Activated naive CD4-positive, alpha-beta T cell treated with anti-CD3 and anti-CD28 coated beads, Interleukin-2, amount 10 ng/mL, durations not matched to agents 7 days and 5 days (primary cell): ENCODE data around the gene CDK13.
"Not testable (repeated sequence)": the region's sequence is repeated elsewhere in the genome, so short reads cannot be mapped to it uniquely, and the experiment has no call there.

ENCODE experiments used
- CTCF ChIA-PET: fragments of 350-600 bp; sonication (Branson Sonifier 250); formaldehyde crosslinking; loops from one replicate; lab custom pipeline; 2021; ENCODE audit warnings: antibody characterized with exemption; lab: Charles Lee
- DNase-seq: peaks from one replicate; pipeline ENCODE4 v3.0.0-alpha.2; 2020
- H3K27ac Mint-ChIP-seq: one replicate; pipeline ENCODE4 v1.8.0; 2021; ENCODE audit warnings: mild to moderate bottlenecking, moderate library complexity, mixed read lengths
- H3K27me3 Mint-ChIP-seq: one replicate; pipeline ENCODE4 v1.8.0; 2021; ENCODE audit warnings: mild to moderate bottlenecking, mixed read lengths
- H3K36me3 Mint-ChIP-seq: one replicate; pipeline ENCODE4 v1.8.0; 2021; ENCODE audit warnings: mixed read lengths
- H3K4me1 Mint-ChIP-seq: one replicate; pipeline ENCODE4 v1.8.0; 2021; ENCODE audit warnings: mixed read lengths
- H3K4me3 Mint-ChIP-seq: one replicate; pipeline ENCODE4 v1.8.0; 2021; ENCODE audit warnings: mild to moderate bottlenecking, moderate library complexity, mixed read lengths
- H3K9me3 Mint-ChIP-seq: one replicate; pipeline ENCODE4 v1.8.0; 2021; ENCODE audit warnings: mixed read lengths

The CDK13 gene

GRCh38 chr7:40147371-40148246 lies 197.6 kb downstream of the CDK13 start:
- no peak overlapping the region for H3K27ac Mint-ChIP-seq
- CTCF ChIA-PET: no interaction called here
- no peak for DNase-seq
- H3K4me1 Mint-ChIP-seq: no peaks in the 10 kb centered on the region
- peaks cover 13% of the 10 kb centered on the region for H3K27me3 Mint-ChIP-seq
- H3K36me3 Mint-ChIP-seq: no peaks in the 10 kb centered on the region
- H3K9me3 Mint-ChIP-seq: no peaks in the 10 kb centered on the region
- no peak overlapping the region for H3K4me3 Mint-ChIP-seq

- H3K4me1 Mint-ChIP-seq, H3K27ac Mint-ChIP-seq, H3K9me3 Mint-ChIP-seq, DNase-seq, CTCF ChIA-PET, H3K4me3 Mint-ChIP-seq, H3K36me3 Mint-ChIP-seq: not testable (repeated sequence)
- peaks cover 13% of the 10 kb centered on the region for H3K27me3 Mint-ChIP-seq
Observed at GRCh38 chr7:40148247-40148580, 198.2 kb downstream of the CDK13 start.

- no peaks in the 10 kb centered on the region for H3K36me3 Mint-ChIP-seq
- H3K27ac Mint-ChIP-seq: no peak overlapping the region
- no peaks in the 10 kb centered on the region for H3K4me1 Mint-ChIP-seq
- H3K27me3 Mint-ChIP-seq: peaks cover 13% of the 10 kb centered on the region
- no peaks in the 10 kb centered on the region for H3K9me3 Mint-ChIP-seq
- no peak for DNase-seq
- CTCF ChIA-PET: no interaction called here
- H3K4me3 Mint-ChIP-seq: no peak overlapping the region
Observed at GRCh38 chr7:40148671-40149070, 198.6 kb downstream of the CDK13 start.
